Spleen (tissue), 7 donors: ENCODE results near the gene SMR3B.

ENCODE experiments used
- CTCF ChIP-seq, 11 experiments: fragments of 200-600 bp in 7 of 11; fragments of 450-650 bp in 4 of 11; sonication (generic) in 4 of 11; IDR thresholded peaks in 8 of 11; conservative IDR thresholded peaks in 3 of 11; 1 replicate in 7 of 11; 2 replicates in 4 of 11; pipeline versions ENCODE4 v1.4.0 to v1.8.0; 2016 to 2021; ENCODE audit warnings: antibody characterized with exemption in 11 of 11, inconsistent platforms in 4 of 11, mild to moderate bottlenecking in 1 of 11
- POLR2A ChIP-seq, 3 donors: fragments of 450-650 bp; IDR thresholded peaks; one replicate each; pipeline ENCODE4 v1.5.1; 2017; ENCODE audit warnings: antibody characterized with exemption in 3 of 3, mild to moderate bottlenecking in 1 of 3
- POLR2AphosphoS5 ChIP-seq, 3 donors: sonication (generic); formaldehyde crosslinking; IDR thresholded peaks; one replicate each; pipeline ENCODE4 v1.5.1; 2017; ENCODE audit warnings: antibody characterized with exemption in 3 of 3
- donor health status: DM: no; HTN: no; CAD: no; lungs with moderate emphysema.
- donor health status: DM: no; HTN: no; CAD: no.
- donor health status: DM: no; HTN: no; CAD: no.

DNA sequence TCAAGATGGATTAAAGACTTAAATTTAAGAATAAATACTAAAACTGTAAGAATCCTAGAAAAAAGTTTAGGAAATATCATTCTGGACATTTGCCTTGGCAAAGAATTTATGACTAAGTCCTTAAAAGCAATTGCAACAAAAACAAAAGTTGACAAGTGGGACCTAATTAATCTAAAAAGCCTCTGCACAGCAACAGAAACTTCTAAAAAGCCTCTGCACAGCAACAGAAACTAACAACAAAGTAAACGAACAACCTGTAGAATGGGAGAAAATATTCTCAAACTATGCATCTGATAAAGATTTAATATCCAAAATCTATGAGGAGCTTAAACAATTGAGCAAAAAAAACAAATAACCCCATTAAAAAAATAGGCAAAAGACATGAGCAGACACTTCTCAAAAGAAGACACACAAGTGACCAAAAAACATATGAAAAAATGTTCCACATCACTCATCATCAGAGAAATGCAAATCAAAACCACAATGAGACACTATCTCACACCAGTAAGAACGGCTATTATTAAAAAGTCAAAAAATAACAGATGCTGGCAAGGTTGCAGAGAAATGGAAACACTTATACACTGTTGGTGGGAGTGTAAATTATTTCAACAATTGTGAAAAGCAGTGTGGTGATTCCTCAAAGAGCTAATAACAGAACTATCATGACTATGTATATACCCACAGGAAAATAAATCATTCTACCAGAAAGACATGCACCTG lies 9.3 kb downstream of the SMR3B start:
- TF ChIP-seq CTCF (IDR thresholded peaks at IDR 0.05 in 8 of 11, conservative IDR thresholded peaks at IDR 0.05 in 3 of 11) (no peak), POLR2A (IDR thresholded peaks at IDR 0.05) (no peak), POLR2AphosphoS5 (IDR thresholded peaks at IDR 0.05) (no peak)
